Neural progenitor cell (in vitro differentiated cells): Measurements from ENCODE around the gene PDE1A.

Source experiments
- CTCF ChIP-seq: fragments of 200-600 bp; sonication (generic); IDR thresholded peaks from 2 replicates; pipeline ENCODE4 v1.5.1; 2017; ENCODE audit warnings: antibody characterized with exemption, mild to moderate bottlenecking
- EZH2 ChIP-seq: fragments of 200-600 bp; sonication (generic); IDR thresholded peaks from 2 replicates; pipeline ENCODE4 v1.6.1; 2017; ENCODE audit warnings: antibody characterized with exemption, mild to moderate bottlenecking, moderate library complexity

DNA sequence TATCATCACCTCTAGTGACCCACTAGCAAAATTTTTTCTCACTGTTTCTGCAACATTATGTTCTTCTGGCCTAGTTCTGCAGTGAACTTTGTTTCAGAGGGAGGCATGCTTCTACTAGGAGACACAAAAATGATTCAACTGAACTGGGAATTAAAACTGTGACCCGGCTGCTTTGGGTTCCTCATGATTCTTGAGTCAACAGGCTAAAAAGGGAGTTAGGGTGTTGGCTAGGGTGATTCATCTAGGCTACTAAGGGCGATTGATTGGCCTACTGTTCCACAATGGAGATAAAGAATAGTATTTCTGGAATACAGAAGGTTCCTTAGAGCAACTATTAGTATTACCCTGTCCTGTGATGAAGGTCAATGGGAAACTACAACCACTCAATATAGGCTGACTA lies 261.6 kb downstream of the PDE1A start:
- no peak for TF ChIP-seq CTCF
- no peak for TF ChIP-seq EZH2
